GM10266 (cell line): ENCODE data around the gene SMPD2.

Experiments used
- DNase-seq: peaks from one replicate; pipeline ENCODE4 v3.0.0; 2012; ENCODE audit errors: extremely low spot score
- TF ChIP-seq, protein P1 (sequence below): IDR thresholded peaks from 2 replicates; pipeline ENCODE4 v1.5.1; 2012; ENCODE audit warnings: mild to moderate bottlenecking, low read depth; ENCODE audit not compliant: control insufficient read depth, insufficient read depth; ENCODE audit errors: missing control alignments

Gene SMPD2

DNA sequence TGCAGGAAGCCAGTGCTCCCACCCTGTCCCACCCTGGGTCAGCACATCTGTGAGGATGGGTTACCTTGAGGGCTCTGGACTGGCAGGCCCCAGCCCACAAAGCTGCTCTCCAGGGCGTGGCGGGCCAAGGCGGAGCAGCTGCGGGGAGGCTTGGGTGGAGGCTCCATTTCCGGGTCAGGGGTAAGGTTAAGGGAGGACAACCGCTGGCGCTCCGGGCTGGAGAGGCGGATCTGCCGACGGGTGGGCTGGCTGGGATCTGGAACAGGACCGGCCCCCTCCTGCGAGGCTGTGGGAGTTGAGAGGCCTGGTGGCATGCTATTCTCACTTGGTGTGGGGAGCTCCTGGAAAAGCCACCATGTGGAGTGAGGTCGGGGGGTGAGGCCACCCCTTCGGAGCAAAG lies 5.5 kb downstream of the SMPD2 start:
- TF ChIP-seq, protein P1, sequence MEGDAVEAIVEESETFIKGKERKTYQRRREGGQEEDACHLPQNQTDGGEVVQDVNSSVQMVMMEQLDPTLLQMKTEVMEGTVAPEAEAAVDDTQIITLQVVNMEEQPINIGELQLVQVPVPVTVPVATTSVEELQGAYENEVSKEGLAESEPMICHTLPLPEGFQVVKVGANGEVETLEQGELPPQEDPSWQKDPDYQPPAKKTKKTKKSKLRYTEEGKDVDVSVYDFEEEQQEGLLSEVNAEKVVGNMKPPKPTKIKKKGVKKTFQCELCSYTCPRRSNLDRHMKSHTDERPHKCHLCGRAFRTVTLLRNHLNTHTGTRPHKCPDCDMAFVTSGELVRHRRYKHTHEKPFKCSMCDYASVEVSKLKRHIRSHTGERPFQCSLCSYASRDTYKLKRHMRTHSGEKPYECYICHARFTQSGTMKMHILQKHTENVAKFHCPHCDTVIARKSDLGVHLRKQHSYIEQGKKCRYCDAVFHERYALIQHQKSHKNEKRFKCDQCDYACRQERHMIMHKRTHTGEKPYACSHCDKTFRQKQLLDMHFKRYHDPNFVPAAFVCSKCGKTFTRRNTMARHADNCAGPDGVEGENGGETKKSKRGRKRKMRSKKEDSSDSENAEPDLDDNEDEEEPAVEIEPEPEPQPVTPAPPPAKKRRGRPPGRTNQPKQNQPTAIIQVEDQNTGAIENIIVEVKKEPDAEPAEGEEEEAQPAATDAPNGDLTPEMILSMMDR = no peak
- no peak for DNase-seq

DNA sequence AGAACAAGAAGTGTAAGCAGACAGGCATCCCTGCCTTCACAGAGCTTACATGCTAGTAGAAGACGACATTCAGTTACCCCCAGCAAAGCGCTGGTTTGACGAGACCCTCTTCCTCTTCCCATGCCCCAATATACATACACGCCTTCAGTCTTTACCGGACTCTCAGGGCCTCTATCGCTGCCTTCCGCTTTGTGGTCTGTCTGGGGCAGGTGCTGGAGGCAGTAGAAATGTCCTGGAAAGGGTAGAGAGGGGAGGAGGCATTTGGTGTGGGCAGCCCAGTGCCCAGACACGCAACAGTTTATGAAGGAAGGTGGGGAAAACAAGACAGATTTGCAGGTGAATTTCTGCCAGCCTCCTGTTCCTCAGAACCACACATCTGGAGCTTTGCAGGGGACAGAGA lies 6.0 kb downstream of the SMPD2 start:
- no peak for DNase-seq
- TF ChIP-seq, protein P1 = no peak

DNA sequence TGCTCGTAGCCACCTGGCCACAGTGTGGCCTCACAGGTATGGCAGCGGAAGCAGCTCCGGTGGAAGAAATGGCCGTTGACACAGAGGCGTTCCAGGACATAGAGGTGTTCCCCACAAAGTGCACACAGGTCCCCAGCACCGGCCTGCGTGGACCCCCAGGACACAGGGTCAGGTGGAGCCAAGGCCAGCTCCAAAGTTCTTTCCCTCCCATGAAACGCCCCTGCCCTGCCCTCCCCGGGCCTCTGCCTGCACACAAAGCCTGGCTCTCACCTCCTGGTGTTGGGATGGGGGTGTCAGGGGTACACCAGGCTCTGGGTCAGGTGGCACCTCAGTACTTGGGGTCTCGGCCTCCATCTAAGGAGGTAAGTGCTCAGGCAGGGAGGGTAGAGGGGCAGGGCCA lies 6.6 kb downstream of the SMPD2 start:
- TF ChIP-seq, protein P1 = no peak
- DNase-seq = no peak

DNA sequence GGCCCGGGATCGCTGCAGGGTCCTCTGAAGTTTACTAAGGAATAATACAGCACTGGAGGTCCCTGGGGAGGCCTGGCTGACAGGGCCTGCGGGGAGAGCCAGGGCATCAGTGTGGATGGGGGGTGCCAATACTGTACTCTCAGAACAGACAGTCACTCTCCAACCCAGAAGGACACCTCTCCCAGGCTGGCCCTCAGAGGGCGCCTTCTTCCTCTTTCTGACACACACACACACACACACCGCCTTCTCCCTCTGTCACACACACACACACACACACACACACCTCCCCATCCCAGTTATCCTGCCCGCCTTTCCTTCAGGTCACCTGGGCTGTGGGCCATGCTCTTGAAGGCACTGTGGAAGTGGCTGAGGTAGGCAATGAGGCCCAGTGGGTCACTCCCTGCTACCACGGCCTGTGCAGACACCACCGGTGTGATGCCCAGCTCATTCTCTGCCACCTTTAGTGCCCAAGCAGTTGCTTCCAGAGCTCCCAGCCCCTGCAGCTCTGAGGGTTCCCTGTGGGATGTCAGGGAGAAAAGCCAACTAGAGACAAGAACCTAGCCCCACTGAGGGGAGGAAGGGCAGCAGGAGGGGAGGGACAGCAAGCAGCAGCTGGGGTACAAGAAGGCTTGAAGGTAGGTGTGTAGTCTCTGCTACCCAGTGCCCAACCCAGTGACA lies 7.5 kb downstream of the SMPD2 start:
- DNase-seq = no peak

DNA sequence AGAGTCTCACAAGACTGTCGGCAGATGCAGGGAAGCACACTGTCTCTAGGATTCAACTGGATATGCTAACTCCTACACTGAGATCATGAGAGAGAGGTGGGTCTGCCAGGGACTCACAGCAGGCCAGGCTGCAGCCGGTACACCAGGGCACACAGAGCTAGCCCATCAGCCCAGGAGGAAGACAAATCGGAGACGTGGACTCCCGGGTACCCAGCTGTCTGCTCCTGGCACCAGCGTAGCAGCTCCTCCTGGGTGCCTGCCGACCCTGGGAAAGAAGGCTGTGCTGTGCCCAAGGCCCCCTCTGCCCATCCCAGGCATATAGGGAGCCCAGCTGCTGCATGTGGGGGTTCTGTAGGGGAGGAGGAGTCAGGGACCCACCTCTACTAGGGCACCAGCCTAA lies 8.1 kb downstream of the SMPD2 start:
- no peak for DNase-seq
- TF ChIP-seq, protein P1 = no peak

More for the DNA sequence above, 7.5 kb downstream of the SMPD2 start:
- TF ChIP-seq, protein P1 = no peak

DNA sequence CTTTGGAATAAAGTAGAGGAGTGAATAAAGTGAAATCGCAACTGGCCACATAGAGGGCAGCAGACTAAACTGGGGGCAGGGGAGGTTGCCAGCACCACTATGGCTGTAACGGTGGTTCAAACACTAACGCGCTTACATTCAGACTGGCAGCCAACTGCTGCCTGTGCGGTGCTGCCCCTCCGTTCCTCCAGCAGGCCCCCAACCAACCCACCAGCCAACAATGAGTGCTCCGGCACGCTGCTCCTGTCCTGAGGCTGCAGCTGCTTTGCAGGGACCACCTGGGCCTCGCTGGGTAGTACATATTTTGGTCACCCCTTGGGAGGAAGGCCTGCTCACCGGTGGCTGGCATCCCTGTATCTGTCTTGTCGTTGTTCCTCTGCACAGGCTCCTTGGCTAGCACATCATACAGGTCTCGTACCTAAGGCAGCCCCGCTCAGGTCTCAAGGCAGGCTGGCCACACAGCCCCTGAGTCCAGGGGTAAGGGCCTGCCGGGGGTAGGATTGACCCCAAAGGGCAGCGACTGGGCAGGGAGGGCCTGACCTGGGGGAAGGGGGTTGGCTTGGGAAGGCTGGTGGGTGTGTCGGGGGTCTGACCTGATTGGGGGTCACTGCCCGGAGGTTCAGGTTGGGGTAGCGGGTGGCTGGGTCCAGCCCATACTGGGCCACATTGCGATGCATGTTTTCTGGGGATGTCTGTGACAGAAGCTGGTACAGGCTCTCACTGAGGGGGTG lies 8.7 kb downstream of the SMPD2 start:
- no peak for DNase-seq
- TF ChIP-seq, protein P1 = no peak
